DMS79 treated with DMSO at 0.1 percent for 48 hours (cell line): ENCODE measurements around the gene NAA80.

Experiments
- DNase-seq: peaks from one replicate; lab custom pipeline; 2025; lab: John Stamatoyannopoulos, UW

Gene NAA80

DNA sequence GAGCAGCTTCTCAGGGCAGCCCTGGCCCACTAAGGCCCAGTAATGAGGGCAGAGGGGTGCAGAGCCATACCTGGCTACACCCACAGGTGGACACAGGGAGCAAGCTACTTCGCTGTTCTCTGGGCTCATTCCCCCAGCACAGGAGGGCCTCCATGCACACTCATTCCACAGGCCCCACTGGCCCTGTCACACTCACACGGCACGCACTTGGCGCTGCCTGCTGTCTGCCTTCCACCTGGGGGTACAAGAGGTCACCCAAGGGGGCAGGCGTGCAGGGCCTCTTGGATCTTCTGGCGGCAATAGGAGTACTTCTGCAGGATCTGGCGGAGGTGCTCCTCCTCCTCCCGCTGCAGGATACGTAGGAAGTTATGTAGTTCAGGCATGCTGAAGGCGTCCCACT, 31.1 kb upstream of the NAA80 start:
- DNase-seq: no peak

DNA sequence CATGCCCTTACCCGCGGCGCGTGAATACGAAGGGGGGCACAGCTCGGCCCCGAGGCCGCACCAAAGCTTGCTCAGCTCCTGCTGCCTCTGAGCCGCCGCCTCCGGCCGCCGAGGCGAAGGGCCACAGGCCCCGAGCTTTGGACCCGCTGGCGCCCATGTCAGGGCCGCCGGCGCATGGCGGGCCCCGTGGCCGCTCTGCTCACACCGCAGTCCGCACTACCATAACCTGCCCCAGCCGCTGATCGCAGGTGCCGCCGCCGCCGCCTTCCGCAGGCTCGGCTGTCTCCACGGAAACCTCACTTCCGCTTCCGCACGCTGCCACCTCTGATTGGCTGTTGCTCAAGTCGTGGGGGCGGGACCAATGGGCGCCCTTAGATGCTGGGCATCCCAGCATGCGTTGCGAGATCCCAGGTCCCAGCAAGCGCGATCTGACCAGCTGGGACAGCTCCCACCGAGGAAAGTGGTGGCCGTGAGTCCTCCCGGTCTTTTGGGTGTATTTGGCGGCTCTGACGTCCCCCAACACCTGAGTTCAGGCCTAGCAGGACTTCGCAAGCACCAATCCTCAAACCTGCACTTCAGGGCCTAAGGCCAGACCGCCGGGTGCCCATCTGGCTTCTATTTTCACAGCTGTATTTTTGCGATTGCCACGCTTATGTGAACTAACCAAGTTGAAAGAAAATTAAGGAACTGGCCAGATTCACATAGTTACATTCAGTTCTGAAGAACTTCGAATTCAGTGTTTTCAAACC, 28.9 kb upstream of the NAA80 start, which contains the start of gene TUSC2:
Gene TUSC2 (minus strand): TSS at position 281 of the 749 bp plus-strand sequence. CDS start 124 bp downstream, at position 157.
- peak; percentile 72 for DNase-seq

DNA sequence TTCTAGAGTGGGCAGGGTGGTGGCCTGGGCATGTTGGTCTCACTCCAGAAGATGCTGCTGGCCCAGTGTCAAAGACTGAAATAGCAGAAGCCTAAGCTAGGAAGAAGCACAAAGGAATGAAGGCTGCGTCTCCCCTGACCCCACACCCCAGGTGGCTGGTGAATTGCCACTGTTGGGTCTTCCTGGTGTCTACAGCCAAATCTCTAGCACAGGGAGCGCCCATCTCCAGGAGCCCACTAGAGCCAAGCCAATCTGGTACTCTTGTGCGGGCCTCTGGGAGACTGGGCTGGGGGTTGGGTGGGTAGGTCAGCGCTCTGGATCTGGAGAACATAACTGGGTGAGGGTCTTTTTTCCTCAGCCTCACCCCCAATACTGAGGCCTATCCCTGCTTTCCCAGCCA, 27.9 kb upstream of the NAA80 start:
- no peak for DNase-seq

DNA sequence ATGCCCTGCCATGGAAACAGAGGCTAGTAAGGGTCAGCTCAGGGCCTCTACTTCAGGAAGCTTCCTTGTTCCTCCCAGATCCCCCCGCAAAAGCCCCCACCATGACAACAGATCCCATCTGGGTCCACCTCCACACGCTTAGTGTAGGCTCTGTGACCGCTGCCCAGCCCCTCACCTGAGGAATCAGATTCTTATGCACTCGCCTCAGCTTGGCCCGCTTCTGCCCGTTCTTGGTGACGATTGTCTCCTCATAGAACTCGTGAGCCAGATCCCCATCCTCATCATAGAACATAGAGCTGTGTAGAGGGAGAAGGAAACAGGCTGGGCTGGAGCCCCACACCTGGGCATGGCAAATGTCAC, 27.0 kb upstream of the NAA80 start:
- DNase-seq: no peak

DNA sequence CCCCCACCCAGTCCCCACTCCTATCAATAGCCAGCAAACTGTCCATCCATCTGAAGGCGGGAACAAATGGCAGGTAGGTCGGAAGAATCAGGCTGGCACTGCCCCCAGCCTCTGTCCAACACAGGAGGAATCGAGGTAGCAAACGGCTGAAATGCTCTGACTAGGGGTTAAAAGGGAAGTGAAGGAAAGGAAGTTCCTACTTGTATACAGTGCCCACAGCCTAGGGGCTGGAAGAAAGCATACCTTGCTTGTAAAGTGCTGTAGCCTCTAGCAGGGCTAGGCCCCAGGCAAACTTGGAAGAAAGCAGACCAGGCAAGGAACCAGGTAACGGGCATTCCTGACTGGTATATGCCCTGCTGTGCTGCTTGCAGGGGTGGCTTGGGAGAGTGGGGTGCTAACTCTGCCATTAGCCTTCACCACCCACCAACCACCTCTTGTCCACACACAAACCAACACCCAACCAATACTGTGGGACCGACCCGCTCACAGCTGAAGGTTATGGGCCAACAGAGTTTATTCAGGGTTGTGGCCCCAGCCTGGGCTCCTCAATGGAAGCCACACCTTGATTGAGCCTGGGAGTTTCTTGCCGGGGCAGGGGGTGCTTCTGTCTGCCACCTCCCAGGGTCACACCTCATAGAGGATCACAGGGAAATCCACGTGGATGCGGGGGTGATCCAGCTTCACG, 26.4 kb upstream of the NAA80 start:
- DNase-seq: no peak

DNA sequence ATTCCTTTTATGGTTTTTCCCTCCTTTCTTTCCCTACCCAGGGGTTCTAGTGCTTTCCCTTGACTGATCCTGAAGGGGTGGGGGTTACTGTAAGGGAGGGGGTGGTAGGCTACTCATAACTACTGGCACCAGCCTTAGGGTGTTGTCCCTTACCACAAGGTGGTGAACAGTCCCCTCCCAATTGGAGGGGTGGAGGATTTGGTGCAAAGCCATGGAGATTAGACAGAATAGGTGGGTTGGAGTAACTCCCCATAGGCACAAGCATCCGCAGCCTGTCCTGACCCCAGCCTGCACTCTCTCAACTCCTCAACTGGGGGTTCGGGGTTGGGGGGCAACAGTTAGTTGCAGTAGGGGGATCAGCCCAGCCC, 25.9 kb upstream of the NAA80 start:
- no peak for DNase-seq

DNA sequence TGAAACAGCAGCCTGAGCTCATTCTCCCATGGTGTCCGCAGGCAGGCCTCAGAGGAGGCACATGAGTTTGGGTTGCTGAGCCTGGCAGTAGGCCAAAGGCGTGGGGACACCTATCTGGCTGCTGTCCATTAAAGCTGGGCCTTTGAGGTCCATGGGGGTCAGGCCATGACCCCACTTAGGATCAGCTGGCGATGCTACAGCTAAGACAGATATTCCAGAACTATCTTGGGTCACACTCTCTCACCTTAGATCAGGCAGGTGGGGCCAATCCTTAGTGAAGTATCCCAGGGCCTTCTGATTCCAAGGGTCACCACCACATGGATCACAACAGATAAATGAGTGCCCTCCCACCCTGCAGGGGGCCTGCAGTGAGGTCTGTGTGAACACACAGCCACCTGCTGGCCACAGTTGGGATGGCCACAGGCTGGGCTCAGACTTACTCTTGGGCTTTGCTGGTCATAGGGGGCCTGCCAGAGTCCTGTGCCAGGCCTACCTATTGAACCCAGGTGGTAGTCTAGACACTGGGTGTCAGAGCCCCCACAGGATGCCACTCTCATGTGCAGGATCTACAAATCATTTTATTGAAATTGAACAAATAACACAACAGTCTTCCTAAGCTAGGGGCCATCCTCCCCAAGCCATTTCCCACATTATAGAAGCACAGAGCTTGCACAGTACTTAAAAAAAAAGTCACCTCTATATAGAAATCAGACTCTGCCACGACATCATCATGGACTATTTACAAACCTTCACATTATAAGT, 25.3 kb upstream of the NAA80 start:
- DNase-seq: peak; percentile 0

DNA sequence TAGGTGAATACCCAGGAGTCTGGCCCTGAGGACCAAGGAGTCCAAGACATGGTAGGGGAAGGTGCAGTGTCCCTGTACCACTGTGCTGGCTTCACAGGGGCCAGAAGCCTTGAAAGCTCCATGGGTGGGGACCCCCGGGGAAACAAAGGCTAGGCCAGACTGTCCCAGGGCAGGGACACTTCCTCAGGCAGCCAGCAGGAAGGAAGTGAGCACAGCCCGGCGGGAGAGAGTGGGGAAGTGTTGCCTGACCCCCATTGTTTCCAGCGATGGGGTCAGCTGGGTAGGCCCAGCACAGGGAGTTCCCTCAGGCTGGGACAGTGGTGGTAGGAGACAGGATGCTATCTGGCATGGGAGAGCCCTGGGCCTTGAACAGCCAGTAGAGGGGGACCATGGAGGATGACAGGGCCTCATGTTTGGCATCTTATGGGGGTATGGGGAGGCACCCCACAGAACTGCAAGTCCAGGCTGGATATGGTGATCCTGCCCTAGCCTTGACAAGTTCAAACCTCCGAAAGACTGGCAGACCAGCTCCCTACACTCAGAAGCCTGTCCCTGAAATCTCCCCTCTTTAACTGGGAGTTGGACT, 24.5 kb upstream of the NAA80 start:
- DNase-seq: no peak

DNA sequence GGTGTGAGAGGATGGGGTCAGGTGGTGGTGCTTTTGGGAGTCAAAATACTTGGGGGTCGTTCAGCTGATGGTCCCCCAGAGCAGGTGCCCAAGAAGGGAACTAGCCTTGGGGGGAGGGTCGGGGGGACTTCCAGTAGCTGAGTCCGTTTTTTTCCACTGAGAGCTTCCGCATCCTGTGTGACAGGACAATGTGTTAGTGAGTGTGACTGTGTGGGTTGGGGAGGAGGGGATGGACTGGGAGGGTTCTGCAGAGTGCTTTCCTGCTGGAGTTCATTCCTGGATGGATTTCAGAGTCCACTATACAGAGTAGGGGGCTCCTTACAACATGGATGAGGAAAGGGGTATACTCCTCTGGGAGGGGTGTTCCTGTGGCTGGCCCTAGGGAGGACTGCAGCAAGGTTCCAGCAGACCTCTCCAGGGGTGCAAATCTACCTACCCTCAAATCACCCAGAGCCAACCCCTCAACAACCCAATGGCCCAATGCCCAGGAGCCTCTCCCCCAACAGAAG, 23.9 kb upstream of the NAA80 start:
- DNase-seq: no peak

DNA sequence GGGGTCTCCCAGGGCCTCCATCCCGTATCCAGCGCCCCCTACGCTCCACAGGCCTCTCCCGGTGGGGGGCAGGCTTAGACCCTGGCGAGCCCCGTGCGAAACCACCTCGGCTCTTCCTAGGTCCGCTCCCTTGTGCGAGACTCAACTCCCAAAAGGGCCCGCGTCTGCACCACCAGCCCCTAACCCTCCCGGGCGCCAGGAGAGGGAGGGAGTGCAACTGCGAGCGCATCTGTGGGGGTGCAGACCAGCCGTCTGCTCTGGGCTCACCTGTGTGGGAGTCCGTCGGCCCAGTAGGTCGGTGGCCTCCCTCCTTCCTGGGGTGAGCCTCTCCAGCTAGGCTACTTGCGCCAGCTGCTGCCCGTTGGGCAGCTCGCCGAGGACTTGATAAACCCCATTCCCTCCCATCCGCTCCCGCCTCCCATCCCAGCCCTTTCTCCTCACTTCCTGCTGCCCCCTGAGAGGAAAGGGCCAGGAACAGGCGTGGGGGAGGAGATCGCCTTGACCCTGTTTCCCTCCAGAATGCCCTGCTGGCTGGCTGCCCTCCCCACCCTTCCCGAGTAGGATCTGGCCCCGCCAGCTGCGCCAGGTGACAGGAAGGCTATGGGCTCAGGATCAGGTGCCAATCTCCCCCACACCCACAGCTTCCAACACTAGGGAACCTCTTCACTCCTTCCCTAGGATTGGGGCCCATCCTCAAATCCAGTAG, 23.3 kb upstream of the NAA80 start, which contains the start of gene HYAL2:
Gene HYAL2 (minus strand): TSS at position 360 of the 706 bp plus-strand sequence. CDS start 2,256 bp downstream, outside the sequence.
- DNase-seq: peak; percentile 30

DNA sequence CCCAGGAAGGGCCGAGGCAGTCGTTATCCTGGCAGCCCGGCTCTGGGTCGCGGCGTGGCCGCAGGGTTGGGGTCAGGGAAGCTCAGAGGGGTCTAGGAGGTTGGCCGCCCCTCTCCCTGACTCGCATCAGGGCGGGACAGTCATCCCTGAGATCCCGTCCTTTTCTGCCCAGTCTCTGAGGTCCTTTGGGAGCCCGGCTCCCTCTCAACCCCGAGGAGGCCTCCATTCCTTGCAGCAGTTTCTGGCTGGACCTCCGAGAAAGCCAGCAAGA, 22.8 kb upstream of the NAA80 start:
- no peak for DNase-seq

DNA sequence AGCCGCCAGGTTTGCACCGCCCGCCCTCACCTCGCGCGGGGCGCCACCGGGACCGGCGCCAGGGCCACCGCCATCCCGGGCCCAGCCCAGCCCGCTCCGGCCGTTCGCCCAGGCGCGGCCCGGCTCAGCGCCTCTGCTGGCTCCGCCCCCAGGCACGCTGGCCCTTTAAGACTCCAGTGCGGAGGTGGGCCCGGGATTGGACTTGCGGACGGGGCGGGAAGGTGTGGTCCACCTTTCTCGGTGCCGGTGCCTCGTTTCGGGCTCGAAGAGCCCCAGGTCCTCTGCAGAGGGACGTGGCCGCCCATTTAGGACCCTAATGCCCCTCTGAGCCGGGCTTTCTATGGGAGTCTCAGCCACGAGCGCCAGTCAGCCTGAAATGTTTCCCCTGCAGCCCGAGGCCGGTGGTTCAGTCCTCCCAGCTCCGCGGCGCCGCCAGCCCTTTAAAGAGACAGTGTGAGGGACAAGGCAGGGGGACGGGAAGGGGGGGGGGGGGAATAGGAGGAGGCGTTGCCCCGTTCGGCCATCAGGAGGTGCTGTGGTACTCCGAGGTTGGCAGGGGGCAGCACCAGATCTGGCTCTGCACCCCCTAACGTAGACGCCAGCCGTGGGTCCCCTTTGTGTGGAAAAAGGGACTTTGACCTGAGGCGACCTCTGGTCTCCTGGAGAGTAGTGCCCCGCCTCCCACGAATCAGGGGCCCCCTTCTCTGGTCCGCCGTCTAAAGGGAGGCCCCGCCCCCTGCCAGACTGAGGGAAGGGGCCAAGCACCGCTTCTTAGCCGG, 22.3 kb upstream of the NAA80 start:
- peak; percentile 67 for DNase-seq

DNA sequence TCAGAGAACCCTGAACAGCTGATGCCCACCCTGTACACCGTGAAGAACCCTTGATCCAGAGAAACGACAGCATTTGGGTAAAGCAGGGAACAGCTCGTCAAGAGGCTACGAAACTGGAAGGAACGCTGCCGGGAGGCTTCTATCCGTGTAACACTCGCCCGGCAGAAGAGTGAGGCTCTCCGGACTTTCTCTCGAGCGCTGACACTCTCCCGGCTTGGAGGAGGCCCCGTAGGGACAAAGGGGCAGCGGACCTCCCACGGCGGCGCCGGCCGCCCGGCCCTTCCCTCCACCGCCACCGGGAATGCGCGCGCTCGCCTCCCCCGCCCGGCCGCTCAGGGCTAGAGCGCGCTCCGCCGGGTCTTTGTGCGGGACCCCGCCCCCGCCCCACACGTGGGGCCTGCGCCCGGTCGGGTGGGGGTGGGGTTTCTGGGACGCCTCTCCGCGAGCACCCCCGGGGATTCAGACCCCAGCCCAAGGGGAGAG, 21.7 kb upstream of the NAA80 start:
- DNase-seq: peak; percentile 18

DNA sequence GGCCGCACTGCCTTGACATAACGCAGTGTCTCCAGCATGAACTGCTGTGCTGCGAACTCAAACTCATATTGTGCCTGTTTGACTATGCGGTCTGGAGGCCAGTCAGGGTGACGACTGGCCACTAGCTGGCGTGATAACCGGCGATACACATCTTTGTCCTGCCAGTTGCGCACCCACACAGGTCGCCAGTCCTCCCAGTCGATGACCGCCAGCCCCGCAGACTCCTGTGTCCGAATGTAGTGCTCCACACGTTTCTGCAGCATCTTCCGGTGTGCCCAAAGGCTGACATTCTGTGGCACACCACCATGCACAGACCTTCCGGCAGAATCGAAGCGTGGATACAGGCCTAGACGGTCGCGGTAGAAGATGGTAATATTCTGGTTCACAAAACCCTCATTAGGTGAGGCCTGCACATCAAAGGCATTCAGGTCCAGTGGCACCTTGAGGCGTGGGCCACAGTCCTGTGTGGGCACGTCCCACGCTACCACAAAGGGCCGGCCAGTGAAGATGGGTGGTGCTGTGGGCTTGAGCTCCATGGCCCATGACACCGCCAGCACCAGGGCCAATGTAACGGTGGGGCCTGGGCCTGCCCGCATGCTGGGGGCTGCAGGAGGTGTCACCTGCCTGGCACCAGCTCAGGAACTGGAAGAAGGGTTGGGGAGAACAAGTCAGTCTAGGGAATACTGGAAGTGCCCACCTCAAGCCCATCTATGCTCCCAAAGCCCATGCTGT, 20.9 kb upstream of the NAA80 start:
- DNase-seq: no peak

DNA sequence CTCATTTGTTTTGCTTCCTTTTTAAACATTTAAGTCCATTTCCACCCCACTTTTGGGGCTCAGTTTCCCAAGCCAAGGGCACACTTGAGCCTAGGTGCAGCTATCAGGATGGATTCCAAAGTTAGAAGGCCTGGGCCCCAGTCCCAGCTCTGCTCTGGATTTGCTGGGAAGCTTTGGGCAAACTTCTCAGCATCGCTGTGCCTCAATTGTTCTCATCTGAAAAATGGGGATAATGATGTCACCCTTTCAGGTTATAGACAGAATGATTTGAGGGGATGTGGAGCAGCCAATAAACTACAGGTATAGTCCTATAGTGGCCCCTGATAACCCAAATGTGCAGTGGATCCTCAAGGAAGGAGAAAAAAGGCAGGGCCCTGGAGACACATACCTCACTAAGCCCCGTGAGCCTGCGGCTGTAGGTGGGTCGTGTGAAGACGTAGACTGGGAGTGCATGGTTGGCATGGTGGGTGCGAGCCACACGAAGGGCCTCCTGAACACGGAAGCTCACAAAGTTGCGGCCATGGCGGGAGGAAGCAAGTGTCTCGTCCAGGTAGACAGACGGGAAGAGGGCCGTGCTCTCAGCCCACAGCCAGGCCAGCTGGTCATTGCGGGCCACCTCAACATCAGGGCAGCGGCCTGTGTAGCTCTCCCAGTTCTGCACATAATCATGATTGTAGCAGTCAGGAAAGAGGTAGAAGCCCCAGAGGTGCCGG, 20.1 kb upstream of the NAA80 start:
- no peak for DNase-seq

DNA sequence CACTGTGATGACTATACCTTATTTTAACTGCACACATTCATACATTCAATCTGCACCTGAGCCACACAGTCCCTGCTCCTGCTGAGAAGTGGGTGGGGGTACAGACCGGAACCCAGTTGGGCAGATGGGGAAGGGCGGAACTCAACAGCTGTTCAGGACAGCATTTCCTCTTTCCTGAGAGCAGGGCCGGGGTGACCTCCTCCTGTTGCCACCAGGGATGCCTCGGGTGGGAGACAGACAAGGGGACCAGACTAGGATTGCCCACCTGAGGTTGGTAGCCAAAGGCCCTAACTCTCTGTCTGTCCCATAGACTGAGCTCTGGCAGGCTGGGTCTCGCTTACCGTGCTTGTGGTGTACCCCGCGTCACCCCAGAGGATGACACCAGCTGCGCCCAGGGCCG, 19.4 kb upstream of the NAA80 start:
- no peak for DNase-seq

DNA sequence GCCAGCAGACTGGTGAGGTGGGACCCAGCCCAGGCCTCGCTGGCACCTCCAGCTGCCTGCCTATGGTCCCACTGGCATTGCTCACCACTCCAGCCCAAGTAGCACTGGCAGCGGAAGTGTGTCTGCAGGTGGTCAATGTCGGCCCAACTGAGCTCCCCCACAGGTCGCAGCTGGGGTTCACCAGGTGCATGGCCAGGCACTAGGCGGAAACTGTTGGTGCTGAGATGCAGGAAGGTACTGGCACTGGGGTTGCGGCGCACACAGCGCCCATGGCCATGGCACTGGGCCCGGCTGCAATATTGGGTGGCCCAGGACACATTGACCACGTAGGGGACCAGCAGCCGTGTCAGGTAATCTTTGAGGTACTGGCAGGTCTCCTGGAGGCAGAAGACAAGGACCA, 19.0 kb upstream of the NAA80 start:
- no peak for DNase-seq

DNA sequence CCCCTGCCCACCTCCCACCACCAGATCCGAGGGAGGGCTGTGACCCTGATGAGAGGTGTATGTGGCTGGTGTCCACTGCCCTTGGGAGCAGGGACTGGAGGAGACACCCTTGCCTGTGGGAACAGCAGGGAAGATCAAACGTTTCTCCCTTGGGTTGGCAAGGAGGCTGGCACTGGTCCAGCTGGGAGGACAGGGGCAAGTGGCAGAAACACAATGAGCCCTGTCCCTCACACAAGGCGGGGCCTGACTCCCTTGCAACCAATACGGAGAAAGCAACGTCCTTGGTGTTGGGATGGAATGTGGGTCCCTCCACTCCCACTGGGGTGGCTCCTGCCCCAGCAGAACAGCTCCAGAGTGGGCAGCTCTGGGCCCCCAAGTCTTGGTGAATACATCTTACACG, 18.1 kb upstream of the NAA80 start:
- no peak for DNase-seq

DNA sequence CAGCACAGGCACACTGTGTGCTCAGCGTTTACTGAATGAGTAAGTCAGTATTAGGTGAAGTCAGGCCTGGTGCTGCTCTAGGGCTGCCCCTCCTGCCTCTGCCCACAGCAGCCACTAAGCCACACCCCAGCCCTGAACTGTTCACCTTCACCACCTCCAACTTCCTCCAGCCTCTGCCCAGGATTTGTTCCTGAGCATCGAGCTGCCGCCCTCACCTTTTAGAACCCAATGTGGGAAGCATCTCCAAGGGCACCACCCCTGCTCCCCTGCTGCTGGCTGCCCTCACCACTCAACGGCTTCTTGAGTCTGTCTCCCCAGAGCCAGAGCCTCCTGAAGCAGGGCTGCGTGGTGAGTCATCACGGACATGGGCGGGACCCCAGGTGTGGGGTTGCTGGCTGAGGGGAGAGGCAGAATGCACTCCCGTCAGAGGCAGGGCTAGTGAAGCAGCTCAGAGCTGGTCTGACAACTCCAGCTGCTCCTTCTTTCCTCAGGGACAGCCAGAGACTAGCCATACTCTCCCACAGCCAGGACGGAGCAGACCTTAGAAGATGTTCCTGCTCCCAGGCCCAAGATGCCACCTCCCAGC, 17.5 kb upstream of the NAA80 start:
- peak; percentile 51 for DNase-seq
